ENCODE data around the gene TMIE. TPM values are rescaled to one million over a fixed set of nuclear protein-coding genes. Genes with fewer than 3 reads are reported as not detected.
A peak's percentile ranks its signal among the peaks of the same experiment; 100 is the strongest.

TMIE gene
- total and polyA plus RNA-seq, 9 of the 15 experiments (the other 6 are each of a cell fraction or from before 2014, with no cell fraction given), result not detected

- no peak for DNase-seq (ENCODE audit: extremely low read depth in 1 of 4, low spot score in 3 of 4)
- H3K36me3 ChIP-seq (ENCODE audit: control insufficient read depth, insufficient read depth, low read length), result no peaks in the 10 kb centered on the region
- in situ Hi-C loops (cut with MboI), result no loop called here
- no peak overlapping the region for H3K4me3 ChIP-seq
- CTCF ChIA-PET (ENCODE audit: low intra/inter-chr PET ratio), result no interaction called here
- H3K9me3 ChIP-seq (replicated peaks; ENCODE audit: control insufficient read depth, insufficient read depth, low read depth, low read length), result no peaks in the 10 kb centered on the region
- peaks cover 30 to 64% of the 10 kb centered on the region in 2 experiments for H3K27me3 ChIP-seq (ENCODE audit: control insufficient read depth in 2 of 2, insufficient read depth in 2 of 2, low read length in 2 of 2)
- no peak overlapping the region for H2AFZ ChIP-seq (ENCODE audit: low read depth, low read length)
- no peak for TF ChIP-seq NR0B1 (IDR thresholded peaks at IDR 0.05; ENCODE audit: partially characterized antibody)
- no peak overlapping the region for H3K9ac ChIP-seq (ENCODE audit: insufficient read depth in 1 of 2, low read depth in 2 of 2, low read length in 2 of 2)
- no TSS peak for BruUV-seq (replicated peaks)
- no peaks in the 10 kb centered on the region for H3K79me2 ChIP-seq (ENCODE audit: control insufficient read depth, insufficient read depth, low read length)
- intact Hi-C loops (cut with micrococcal nuclease), result no loop called here
- ATAC-seq, result no peak
- H3K27ac ChIP-seq (ENCODE audit: extremely low read depth, low read depth, low read length), result no peak overlapping the region
- no peak overlapping the region for H3K4me2 ChIP-seq (ENCODE audit: insufficient read depth, low read length)
- H4K20me1 ChIP-seq (replicated peaks; ENCODE audit: control insufficient read depth, insufficient read depth, low read length), result no peaks in the 10 kb centered on the region
- no peak for FAIRE-seq
- H3K9me1 ChIP-seq (ENCODE audit: control insufficient read depth, insufficient read depth, low read length), result no peaks in the 10 kb centered on the region
- 2% methylated on average over 2 of the region's 2 CpGs for WGBS (ENCODE audit: insufficient coverage, low coverage, missing lambda C conversion rate)
- POLR2A ChIA-PET, result interaction anchor here (0.6 kb wide), 2 partner anchors 123 to 247 kb away, joined by 3 read pairs; no protein-coding TSS in a partner anchor
- H3K4me1 ChIP-seq (replicated peaks in 1 of 2; ENCODE audit: control insufficient read depth in 2 of 2, insufficient read depth in 2 of 2, low read length in 2 of 2), result peaks cover 3 to 11% of the 10 kb centered on the region in 2 experiments; a peak in 3 of 5 replicates
Measured at GRCh38 chr3:46748170-46748569, 47.0 kb downstream of the TMIE start.

GRCh38 chr3:46749129-46749528, 47.9 kb downstream of the TMIE start:
- no peak for ATAC-seq
- Histone ChIP-seq H3K9ac (ENCODE audit: insufficient read depth in 1 of 2, low read depth in 2 of 2, low read length in 2 of 2) (no peak overlapping the region), H3K27ac (ENCODE audit: extremely low read depth, low read depth, low read length) (no peak overlapping the region), H3K9me3 (replicated peaks; ENCODE audit: control insufficient read depth, insufficient read depth, low read depth, low read length) (no peaks in the 10 kb centered on the region), H4K20me1 (replicated peaks; ENCODE audit: control insufficient read depth, insufficient read depth, low read length) (no peaks in the 10 kb centered on the region), H3K79me2 (ENCODE audit: control insufficient read depth, insufficient read depth, low read length) (no peaks in the 10 kb centered on the region), H3K9me1 (ENCODE audit: control insufficient read depth, insufficient read depth, low read length) (no peaks in the 10 kb centered on the region), H2AFZ (ENCODE audit: low read depth, low read length) (no peak overlapping the region), H3K27me3 (ENCODE audit: control insufficient read depth in 2 of 2, insufficient read depth in 2 of 2, low read length in 2 of 2) (peaks cover 27 to 57% of the 10 kb centered on the region in 2 experiments), H3K4me3 (no peak overlapping the region), H3K36me3 (ENCODE audit: control insufficient read depth, insufficient read depth, low read length) (no peaks in the 10 kb centered on the region), H3K4me2 (ENCODE audit: insufficient read depth, low read length) (no peak overlapping the region), H3K4me1 (replicated peaks in 1 of 2; ENCODE audit: control insufficient read depth in 2 of 2, insufficient read depth in 2 of 2, low read length in 2 of 2) (peaks cover 3 to 11% of the 10 kb centered on the region in 2 experiments; a peak in 3 of 5 replicates)
- ChIA-PET CTCF (ENCODE audit: low intra/inter-chr PET ratio) (no interaction called here), POLR2A (interaction anchor here (0.6 kb wide), 1 partner anchor 9 kb away, joined by 4 read pairs; no protein-coding TSS in a partner anchor)
- intact Hi-C loops (cut with micrococcal nuclease) (no loop called here), in situ Hi-C loops (cut with MboI) (no loop called here)
- DNase-seq (ENCODE audit: extremely low read depth in 1 of 4, low spot score in 3 of 4), result no peak
- WGBS (ENCODE audit: insufficient coverage, low coverage, missing lambda C conversion rate), result 2% methylated on average over 4 of the region's 4 CpGs
- no TSS peak for BruUV-seq (replicated peaks)
- FAIRE-seq, result no peak
- TF ChIP-seq TFAP4 (CRISPR knock-in tag; IDR thresholded peaks at IDR 0.05; ENCODE audit: borderline replicate concordance), result no peak
- TF ChIP-seq THAP12 (CRISPR knock-in tag; IDR thresholded peaks at IDR 0.05), result no peak
- TF ChIP-seq TCF7 (IDR thresholded peaks at IDR 0.05; ENCODE audit: borderline replicate concordance), result no peak
- TF ChIP-seq POLR2AphosphoS2 (IDR thresholded peaks at IDR 0.05; ENCODE audit: low read length), result no peak
- TF ChIP-seq EZH2 (IDR thresholded peaks at IDR 0.05; ENCODE audit: borderline replicate concordance, low read depth, low read length), result no peak
- TF ChIP-seq NCOA1 (IDR thresholded peaks at IDR 0.05; ENCODE audit: low read depth), result no peak
- no peak for TF ChIP-seq ZNF143 (CRISPR knock-in tag; IDR thresholded peaks at IDR 0.05)
- TF ChIP-seq SPI1 (IDR thresholded peaks at IDR 0.05; ENCODE audit: borderline replicate concordance, low read depth, low read length), result peak; percentile 95

All from K562 (cell line).